HepG2 (cell line): Measurements from ENCODE around the gene MYO1E. TPM values are rescaled to one million over a fixed set of nuclear protein-coding genes. Genes with fewer than 3 reads are reported as not detected.
A peak's percentile ranks its signal among the peaks of the same experiment; 100 is the strongest.

Experiments used
- CAMTA2 ChIP-seq: sonication (generic); formaldehyde crosslinking; IDR thresholded peaks from 2 replicates; pipeline ENCODE4 v1.4.0; 2020; ENCODE audit warnings: mild to moderate bottlenecking, missing genetic modification reagents, borderline replicate concordance
- ESRRA ChIP-seq: sonication (generic); formaldehyde crosslinking; IDR thresholded peaks from 2 replicates; pipeline ENCODE4 v1.5.1; 2020; ENCODE audit warnings: mild to moderate bottlenecking, low read depth, missing genetic modification reagents
- MTF1 ChIP-seq: sonication (generic); formaldehyde crosslinking; IDR thresholded peaks from 2 replicates; pipeline ENCODE4 v1.5.0; 2020; ENCODE audit warnings: missing genetic modification reagents
- NFIC ChIP-seq: IDR thresholded peaks from 2 replicates; pipeline ENCODE4 v1.6.1; 2012; ENCODE audit warnings: mild to moderate bottlenecking, low read length, inconsistent platforms
- NONO ChIP-seq, 2 experiments: fragments of 450-650 bp in 1 of 2; sonication (generic) in 1 of 2; formaldehyde crosslinking in 1 of 2; IDR thresholded peaks in 1 of 2; conservative IDR thresholded peaks in 1 of 2; 2 replicates each; pipeline versions ENCODE4 v1.6.1 to v1.8.0; 2017 to 2022; ENCODE audit warnings: mild to moderate bottlenecking in 1 of 2, missing genetic modification reagents in 1 of 2, moderate library complexity in 1 of 2
- RERE ChIP-seq: IDR thresholded peaks from 2 replicates; pipeline ENCODE4 v1.6.1; 2016; ENCODE audit warnings: low read depth, missing genetic modification reagents, missing compliant biosample characterization
- ZBTB39 ChIP-seq: sonication (generic); formaldehyde crosslinking; IDR thresholded peaks from 2 replicates; pipeline ENCODE4 v1.5.0; 2020; ENCODE audit warnings: missing genetic modification reagents
- ZMAT3 ChIP-seq: sonication (generic); formaldehyde crosslinking; conservative IDR thresholded peaks from 2 replicates; pipeline ENCODE4 v1.7.0; 2021; ENCODE audit warnings: missing genetic modification reagents
- ZMAT5 ChIP-seq: sonication (generic); formaldehyde crosslinking; IDR thresholded peaks from 2 replicates; pipeline ENCODE4 v1.5.0; 2020; ENCODE audit warnings: mild to moderate bottlenecking, low read depth, missing genetic modification reagents, borderline replicate concordance
- ZNF276 ChIP-seq: sonication (generic); formaldehyde crosslinking; IDR thresholded peaks from 2 replicates; pipeline ENCODE4 v1.4.0; 2020; ENCODE audit warnings: mild to moderate bottlenecking, low read depth, missing genetic modification reagents
- ZNF7 ChIP-seq: IDR thresholded peaks from 2 replicates; pipeline ENCODE4 v1.6.1; 2016; ENCODE audit warnings: missing biosample characterization, missing genetic modification reagents
- polyA plus RNA-seq, 8 experiments: library from polyadenylated mRNA; depleted of rRNA in 3 of 8; stranded (reverse) in 7 of 8; unstranded in 1 of 8; fragments of >200 nt; fragmentation: Illumina TruSeq in 4 of 8; extraction: Trizol in 4 of 8; gene quantifications; 2 replicates each; pipeline versions ENCODE4 v1.2.1 to v1.2.3, GENCODE V29; 2011 to 2016; ENCODE audit warnings: low read depth in 4 of 8, missing spikeins in 1 of 8, mixed read lengths in 1 of 8; ENCODE audit not compliant: insufficient read depth in 1 of 8
- total RNA-seq, 5 experiments: library from RNA; depleted of rRNA; stranded (reverse); fragments of >200 nt; fragmentation: Illumina TruSeq; extraction: Trizol; gene quantifications; 2 replicates each; pipeline ENCODE4 v1.2.3, GENCODE V29; 2016; ENCODE audit warnings: low read depth in 1 of 5
- TF ChIP-seq, protein P1 (sequence below): sonication (generic); formaldehyde crosslinking; conservative IDR thresholded peaks from 2 replicates; pipeline ENCODE4 v1.8.0; 2022; ENCODE audit warnings: low read depth, missing genetic modification reagents

The MYO1E gene
- total and polyA plus RNA-seq, 2 of the 13 experiments (the other 11 are each of a cell fraction or from before 2014, with no cell fraction given) = 15.7 to 25.1 TPM

DNA sequence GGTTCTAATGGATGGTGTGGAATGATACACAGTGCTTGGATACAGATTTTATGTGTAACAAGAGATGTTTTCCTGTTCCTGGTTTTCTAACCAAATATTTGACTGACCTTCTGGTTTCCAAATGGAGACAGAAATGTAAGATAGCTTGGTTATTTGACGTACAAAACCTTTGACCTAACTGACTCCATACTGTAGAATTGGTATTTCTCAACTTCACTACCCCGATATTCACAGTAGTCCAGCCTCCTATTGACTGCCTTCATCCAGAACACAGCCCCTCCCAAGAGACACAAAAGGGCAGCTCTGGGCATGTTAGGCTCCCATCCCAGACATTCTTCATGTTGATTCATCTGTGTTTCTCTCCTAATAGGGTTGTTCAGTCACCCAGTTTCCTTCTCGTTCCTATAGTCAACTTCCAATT is 33.4 kb downstream of the MYO1E start (continued):
- TF ChIP-seq CAMTA2 (no peak), ESRRA (no peak), ZMAT5 (CRISPR knock-in tag) (no peak), ZNF276 (CRISPR knock-in tag) (no peak), NFIC (no peak), NONO (IDR thresholded peaks at IDR 0.05) (no peak), NONO (CRISPR knock-in tag; conservative IDR thresholded peaks at IDR 0.05) (peak; percentile 33; the same call in 1 of the 2 replicates), ZBTB39 (no peak), MTF1 (CRISPR knock-in tag) (no peak), ZNF7 (no peak), RERE (CRISPR knock-in tag) (peak; percentile 64; the same call in 1 of the 2 replicates), ZMAT3 (no peak)
- TF ChIP-seq, protein P1, sequence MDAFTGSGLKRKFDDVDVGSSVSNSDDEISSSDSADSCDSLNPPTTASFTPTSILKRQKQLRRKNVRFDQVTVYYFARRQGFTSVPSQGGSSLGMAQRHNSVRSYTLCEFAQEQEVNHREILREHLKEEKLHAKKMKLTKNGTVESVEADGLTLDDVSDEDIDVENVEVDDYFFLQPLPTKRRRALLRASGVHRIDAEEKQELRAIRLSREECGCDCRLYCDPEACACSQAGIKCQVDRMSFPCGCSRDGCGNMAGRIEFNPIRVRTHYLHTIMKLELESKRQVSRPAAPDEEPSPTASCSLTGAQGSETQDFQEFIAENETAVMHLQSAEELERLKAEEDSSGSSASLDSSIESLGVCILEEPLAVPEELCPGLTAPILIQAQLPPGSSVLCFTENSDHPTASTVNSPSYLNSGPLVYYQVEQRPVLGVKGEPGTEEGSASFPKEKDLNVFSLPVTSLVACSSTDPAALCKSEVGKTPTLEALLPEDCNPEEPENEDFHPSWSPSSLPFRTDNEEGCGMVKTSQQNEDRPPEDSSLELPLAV (CRISPR knock-in tag) = no peak
